ENCODE results near the gene LCN15. TPM values are rescaled to one million over a fixed set of nuclear protein-coding genes. Genes with fewer than 3 reads are reported as not detected.

The LCN15 gene
- total RNA-seq, 4 donors from 2014 or later = not detected

DNA sequence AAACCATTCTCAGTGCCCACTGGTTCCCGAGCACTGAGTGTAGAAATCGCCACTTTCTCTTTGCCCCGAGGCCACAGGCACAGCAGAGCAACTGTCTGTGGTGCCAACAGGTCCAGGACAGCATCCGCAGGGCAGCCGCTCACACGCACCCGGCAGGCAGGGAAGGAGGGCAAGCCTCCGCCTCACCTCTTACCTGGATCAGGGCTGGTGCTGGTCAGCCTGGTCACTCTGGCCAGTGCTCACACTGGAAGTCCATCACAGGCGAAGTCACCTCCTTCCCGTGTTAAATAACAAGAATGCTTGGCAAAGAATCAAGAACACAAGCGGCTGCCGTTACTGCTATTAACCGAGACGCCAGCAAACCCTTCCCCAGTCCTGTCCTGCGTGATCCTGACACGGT, 38.2 kb downstream of the LCN15 start:
- Histone ChIP-seq H3K4me1 (peaks cover 0 to 86% (median 34%) of the 10 kb centered on the region in 3 donors), H3K27me3 (no peaks in the 10 kb centered on the region), H3K4me3 (peak overlapping the region in 1 of 2 donors; percentile 89), H3K27ac (peak overlapping the region in 3 of 4 donors; percentile 16 to 82 (median 26)), H3K36me3 (peaks cover 0 to 57% of the 10 kb centered on the region in 2 donors), H3K9me3 (no peaks in the 10 kb centered on the region)
- WGBS, 2 donors (ENCODE audit: low coverage in 1 of 2) = 55 to 57% methylated on average over 4 of the region's 16 CpGs
- ATAC-seq = no peak
- TF ChIP-seq POLR2AphosphoS5 (IDR thresholded peaks at IDR 0.05) = no peak
- TF ChIP-seq, protein P1, sequence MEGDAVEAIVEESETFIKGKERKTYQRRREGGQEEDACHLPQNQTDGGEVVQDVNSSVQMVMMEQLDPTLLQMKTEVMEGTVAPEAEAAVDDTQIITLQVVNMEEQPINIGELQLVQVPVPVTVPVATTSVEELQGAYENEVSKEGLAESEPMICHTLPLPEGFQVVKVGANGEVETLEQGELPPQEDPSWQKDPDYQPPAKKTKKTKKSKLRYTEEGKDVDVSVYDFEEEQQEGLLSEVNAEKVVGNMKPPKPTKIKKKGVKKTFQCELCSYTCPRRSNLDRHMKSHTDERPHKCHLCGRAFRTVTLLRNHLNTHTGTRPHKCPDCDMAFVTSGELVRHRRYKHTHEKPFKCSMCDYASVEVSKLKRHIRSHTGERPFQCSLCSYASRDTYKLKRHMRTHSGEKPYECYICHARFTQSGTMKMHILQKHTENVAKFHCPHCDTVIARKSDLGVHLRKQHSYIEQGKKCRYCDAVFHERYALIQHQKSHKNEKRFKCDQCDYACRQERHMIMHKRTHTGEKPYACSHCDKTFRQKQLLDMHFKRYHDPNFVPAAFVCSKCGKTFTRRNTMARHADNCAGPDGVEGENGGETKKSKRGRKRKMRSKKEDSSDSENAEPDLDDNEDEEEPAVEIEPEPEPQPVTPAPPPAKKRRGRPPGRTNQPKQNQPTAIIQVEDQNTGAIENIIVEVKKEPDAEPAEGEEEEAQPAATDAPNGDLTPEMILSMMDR (IDR thresholded peaks at IDR 0.05) = no peak
- no peak for TF ChIP-seq EP300 (IDR thresholded peaks at IDR 0.05)
- TF ChIP-seq POLR2A (IDR thresholded peaks at IDR 0.05) = no peak

DNA sequence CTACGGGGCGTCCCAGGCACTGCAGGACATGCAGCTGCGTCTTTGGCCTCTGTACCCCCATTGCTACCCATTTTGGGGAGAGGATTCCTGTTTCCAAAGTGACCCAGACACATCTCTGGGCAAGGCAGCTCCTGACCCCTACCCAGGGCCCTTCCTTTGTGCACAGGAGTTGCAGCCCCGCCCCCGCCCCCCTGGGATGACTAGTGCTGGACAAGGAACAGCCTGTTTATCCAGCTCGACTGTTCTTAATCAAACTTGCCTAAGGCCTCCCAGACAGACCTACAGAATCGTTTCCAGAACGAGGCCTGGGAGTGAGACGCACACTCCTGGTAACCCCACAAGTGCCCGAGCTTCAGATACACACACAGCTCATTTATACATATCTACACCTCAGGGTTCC, 38.7 kb downstream of the LCN15 start:
- peak overlapping the region in 1 of 2 donors; percentile 89 for H3K4me3 ChIP-seq

DNA sequence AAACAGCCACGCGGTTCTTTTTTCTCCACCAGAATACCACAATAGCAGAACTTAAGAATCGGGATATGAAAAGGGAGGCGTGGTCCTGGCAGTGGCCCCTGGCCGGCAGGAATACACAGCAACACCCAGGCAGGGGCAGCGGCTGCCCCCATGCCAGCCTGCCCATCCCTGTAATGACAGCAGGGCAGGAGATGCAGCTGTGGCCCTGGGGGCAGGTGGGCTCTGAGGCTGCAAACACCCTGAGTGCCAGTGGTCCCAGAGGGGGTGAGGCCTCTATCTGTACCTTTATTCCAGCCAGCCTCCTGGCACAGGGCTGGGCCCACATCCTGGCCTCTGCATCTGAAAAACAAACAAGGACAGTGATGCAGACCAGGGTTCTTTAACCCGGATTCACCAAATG, 39.5 kb downstream of the LCN15 start:
- TF ChIP-seq POLR2A (IDR thresholded peaks at IDR 0.05) = no peak
- TF ChIP-seq EP300 (IDR thresholded peaks at IDR 0.05) = no peak
- no peak for TF ChIP-seq POLR2AphosphoS5 (IDR thresholded peaks at IDR 0.05)
- TF ChIP-seq, protein P1 (IDR thresholded peaks at IDR 0.05) = no peak
- peaks cover 0 to 95% (median 47%) of the 10 kb centered on the region in 3 donors for H3K4me1 ChIP-seq
- H3K27me3 ChIP-seq = no peaks in the 10 kb centered on the region
- no peak overlapping the region for H3K27ac ChIP-seq
- no peak overlapping the region for H3K4me3 ChIP-seq
- 69% methylated on average over 6 of the region's 7 CpGs; no CpG with 5 or more reads in 1 of the 2 donors for WGBS, 2 donors (ENCODE audit: low coverage in 1 of 2)
- H3K9me3 ChIP-seq = no peaks in the 10 kb centered on the region
- peaks cover 0 to 61% of the 10 kb centered on the region in 2 donors for H3K36me3 ChIP-seq
- ATAC-seq = no peak

More for the DNA sequence above, 38.7 kb downstream of the LCN15 start:
- Histone ChIP-seq H3K27me3 (no peaks in the 10 kb centered on the region), H3K27ac (peak overlapping the region in 2 of 4 donors; percentile 16 to 26), H3K9me3 (no peaks in the 10 kb centered on the region), H3K36me3 (peaks cover 0 to 61% of the 10 kb centered on the region in 2 donors), H3K4me1 (peaks cover 0 to 91% (median 38%) of the 10 kb centered on the region in 3 donors)
- ATAC-seq = no peak
- TF ChIP-seq, protein P1 (IDR thresholded peaks at IDR 0.05) = no peak
- WGBS, 2 donors (ENCODE audit: low coverage in 1 of 2) = 75% methylated on average over 4 of the region's 10 CpGs; no CpG with 5 or more reads in 1 of the 2 donors

DNA sequence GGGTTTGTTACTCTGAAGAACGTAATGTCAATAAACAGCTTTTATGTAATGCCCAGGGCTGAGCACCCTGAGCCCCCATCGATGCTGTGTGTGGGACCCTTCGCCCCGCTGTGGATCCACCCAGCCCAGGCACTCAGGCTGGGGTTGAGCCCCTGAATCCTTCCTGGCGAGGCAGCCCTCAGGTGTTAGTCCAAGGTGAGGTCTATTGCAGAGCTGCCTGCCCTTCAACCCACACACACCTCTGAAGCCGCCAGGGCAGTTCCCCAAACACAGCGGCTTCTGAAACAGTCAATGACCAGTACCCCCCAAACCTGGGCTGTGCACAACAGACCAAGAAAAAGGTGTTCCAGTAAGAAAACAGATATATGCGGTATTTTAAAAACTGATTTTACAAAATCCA, 40.3 kb downstream of the LCN15 start:
- H3K4me3 ChIP-seq = no peak overlapping the region
- no peaks in the 10 kb centered on the region for H3K9me3 ChIP-seq
- no peak overlapping the region for H3K27ac ChIP-seq
- TF ChIP-seq, protein P1 (IDR thresholded peaks at IDR 0.05) = no peak
- TF ChIP-seq POLR2AphosphoS5 (IDR thresholded peaks at IDR 0.05) (no peak), EP300 (IDR thresholded peaks at IDR 0.05) (no peak), POLR2A (IDR thresholded peaks at IDR 0.05) (no peak)
- peaks cover 0 to 61% of the 10 kb centered on the region in 2 donors for H3K36me3 ChIP-seq
- 57% methylated on average over 1 of the region's 8 CpGs; no CpG with 5 or more reads in 1 of the 2 donors for WGBS, 2 donors (ENCODE audit: low coverage in 1 of 2)
- H3K4me1 ChIP-seq = peaks cover 0 to 95% (median 50%) of the 10 kb centered on the region in 3 donors
- H3K27me3 ChIP-seq = no peaks in the 10 kb centered on the region
- no peak for ATAC-seq

DNA sequence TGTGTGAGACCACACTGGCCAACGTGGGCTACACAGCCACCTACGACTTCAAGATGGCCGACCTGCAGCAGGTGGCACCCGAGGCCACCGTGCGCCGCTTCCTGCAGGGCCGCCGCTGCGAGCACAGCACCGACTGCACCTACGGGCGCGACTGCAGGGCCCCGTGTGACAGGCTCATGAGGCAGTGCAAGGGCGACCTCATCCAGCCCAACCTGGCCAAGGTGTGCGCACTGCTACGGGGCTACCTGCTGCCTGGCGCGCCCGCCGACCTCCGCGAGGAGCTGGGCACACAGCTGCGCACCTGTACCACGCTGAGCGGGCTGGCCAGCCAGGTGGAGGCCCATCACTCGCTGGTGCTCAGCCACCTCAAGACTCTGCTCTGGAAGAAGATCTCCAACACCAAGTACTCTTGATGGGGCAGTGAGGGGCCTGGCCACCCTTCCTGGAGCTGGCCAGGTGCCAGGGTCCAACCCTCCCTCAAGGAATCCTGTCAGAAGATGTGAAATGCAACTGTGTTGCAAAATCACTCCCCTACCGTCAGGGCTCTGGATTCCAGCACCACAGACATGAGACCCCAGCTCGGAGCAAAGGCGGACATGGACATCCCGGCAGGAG, 40.8 kb downstream of the LCN15 start:
- Histone ChIP-seq H3K4me1 (peaks cover 0 to 94% (median 47%) of the 10 kb centered on the region in 3 donors), H3K27ac (no peak overlapping the region), H3K27me3 (no peaks in the 10 kb centered on the region), H3K36me3 (peaks cover 0 to 61% of the 10 kb centered on the region in 2 donors), H3K9me3 (no peaks in the 10 kb centered on the region), H3K4me3 (no peak overlapping the region)
- no peak for ATAC-seq
- 92% methylated on average over 14 of the region's 32 CpGs; no CpG with 5 or more reads in 1 of the 2 donors for WGBS, 2 donors (ENCODE audit: low coverage in 1 of 2)
- TF ChIP-seq, protein P1 (IDR thresholded peaks at IDR 0.05) = no peak
- TF ChIP-seq EP300 (IDR thresholded peaks at IDR 0.05) (no peak), POLR2AphosphoS5 (IDR thresholded peaks at IDR 0.05) (no peak)

All from gastroesophageal sphincter (tissue), 4 donors.